Muscle of leg (tissue), 11 donors: Measurements from ENCODE around the gene RBFOX1. TPM values are rescaled to one million over a fixed set of nuclear protein-coding genes. Genes with fewer than 3 reads are reported as not detected.
A peak's percentile ranks its signal among the peaks of the same experiment; 100 is the strongest.

ENCODE experiments used
- DNase-seq: peaks from one replicate; pipeline ENCODE4 v3.0.0; 2013
- H3K27ac ChIP-seq: one replicate; pipeline ENCODE4 v1.5.1; 2013; ENCODE audit warnings: mild to moderate bottlenecking, low read length, control low read depth
- H3K27me3 ChIP-seq: one replicate; pipeline ENCODE4 v1.6.1; 2013; ENCODE audit warnings: low read length; ENCODE audit not compliant: control insufficient read depth, insufficient read depth
- H3K36me3 ChIP-seq: one replicate; pipeline ENCODE4 v1.6.1; 2013; ENCODE audit warnings: low read length; ENCODE audit not compliant: control insufficient read depth, insufficient read depth
- H3K4me1 ChIP-seq: one replicate; pipeline ENCODE4 v1.6.1; 2013; ENCODE audit warnings: low read length; ENCODE audit not compliant: control insufficient read depth, insufficient read depth
- H3K4me3 ChIP-seq: one replicate; pipeline ENCODE4 v1.5.1; 2013; ENCODE audit warnings: low read length, control low read depth
- H3K9me3 ChIP-seq: replicated peaks from 2 replicates; pipeline ENCODE4 v1.6.1; 2013; ENCODE audit warnings: low read depth, low read length; ENCODE audit not compliant: control insufficient read depth
- WGBS: methylation state at CpG from one replicate; pipeline ENCODE4 v1.1.5; 2013; ENCODE audit warnings: missing lambda C conversion rate; ENCODE audit not compliant: insufficient coverage; 5-methylcytosine and 5-hydroxymethylcytosine counted together
- polyA plus RNA-seq, 8 donors: library from polyadenylated mRNA; unstranded; fragments of 120-200 nt; gene quantifications; one replicate each; pipeline versions ENCODE4 v1.2.1 to v1.2.3, GENCODE V29; 2013; ENCODE audit warnings: inconsistent platforms in 1 of 8, low replicate concordance in 1 of 8; ENCODE audit not compliant: insufficient read length in 8 of 8, insufficient read depth in 1 of 8
- total RNA-seq: library from RNA; stranded (reverse); fragments of 120-200 nt; gene quantifications from one replicate; pipeline ENCODE4 v1.2.4, GENCODE V29; 2013

Gene RBFOX1
- total and polyA plus RNA-seq, 9 donors: 31.1 to 84.6 (median 47.6) TPM

- H3K27ac ChIP-seq: no peak overlapping the region
- no peak overlapping the region for H3K4me3 ChIP-seq
- peaks cover 13% of the 10 kb centered on the region for H3K4me1 ChIP-seq
- no peaks in the 10 kb centered on the region for H3K9me3 ChIP-seq
- H3K27me3 ChIP-seq: no peaks in the 10 kb centered on the region
- no peaks in the 10 kb centered on the region for H3K36me3 ChIP-seq
- WGBS: 60% methylated on average over 2 of the region's 6 CpGs
- no peak for DNase-seq
These were observed 49.0 kb downstream of the RBFOX1 start for GRCh38 chr16:7381671-7382070.

DNA sequence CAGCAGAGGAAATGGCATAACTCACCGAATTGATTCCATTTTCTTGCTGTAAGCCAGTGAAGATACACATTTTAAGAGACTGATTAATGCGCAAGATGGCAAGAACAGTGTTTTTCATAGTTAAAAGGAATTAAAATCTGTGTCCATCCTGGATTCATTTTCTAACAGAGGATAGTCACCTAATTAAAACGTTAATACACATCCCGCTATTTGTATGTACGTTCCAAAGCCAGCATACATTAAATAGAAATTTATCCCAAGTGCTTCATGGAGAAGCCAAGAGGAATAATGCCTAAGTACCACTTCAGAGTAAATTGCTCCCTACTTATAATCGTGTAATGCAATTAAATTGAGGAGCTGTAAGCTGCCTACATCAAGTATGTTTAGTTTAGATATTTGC, 49.9 kb downstream of the RBFOX1 start:
- Histone ChIP-seq H3K27ac (no peak overlapping the region), H3K4me3 (no peak overlapping the region), H3K9me3 (no peaks in the 10 kb centered on the region), H3K27me3 (no peaks in the 10 kb centered on the region), H3K4me1 (peaks cover 13% of the 10 kb centered on the region), H3K36me3 (no peaks in the 10 kb centered on the region)
- DNase-seq: no peak
- WGBS: no CpG with 5 or more reads among the region's 6 CpGs

DNA sequence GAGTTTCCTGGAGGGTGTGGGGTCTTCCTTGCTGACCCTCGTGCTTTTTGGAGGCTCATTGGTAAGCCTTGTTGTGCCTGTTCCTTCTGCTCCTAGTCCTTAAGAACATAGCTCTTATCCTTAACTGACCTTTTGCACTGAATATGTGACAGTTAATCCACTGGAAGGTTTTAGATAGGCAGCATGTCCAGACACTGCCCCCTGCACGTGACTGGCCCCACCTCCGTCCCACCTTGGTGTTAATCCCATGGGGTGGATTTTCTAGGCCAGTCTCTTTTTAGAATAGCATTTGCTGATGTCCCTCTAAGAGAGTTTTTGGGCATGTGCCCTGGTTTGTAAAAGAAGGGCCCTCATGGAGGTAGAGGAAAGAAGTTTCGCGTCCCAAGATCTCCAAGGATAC, 58.3 kb downstream of the RBFOX1 start:
- H3K9me3 ChIP-seq: peaks cover 3% of the 10 kb centered on the region
- 64% methylated on average over 3 of the region's 5 CpGs for WGBS
- H3K4me3 ChIP-seq: no peak overlapping the region
- peaks cover 15% of the 10 kb centered on the region for H3K4me1 ChIP-seq
- H3K27me3 ChIP-seq: no peaks in the 10 kb centered on the region
- no peak for DNase-seq
- no peak overlapping the region for H3K27ac ChIP-seq
- no peaks in the 10 kb centered on the region for H3K36me3 ChIP-seq

DNA sequence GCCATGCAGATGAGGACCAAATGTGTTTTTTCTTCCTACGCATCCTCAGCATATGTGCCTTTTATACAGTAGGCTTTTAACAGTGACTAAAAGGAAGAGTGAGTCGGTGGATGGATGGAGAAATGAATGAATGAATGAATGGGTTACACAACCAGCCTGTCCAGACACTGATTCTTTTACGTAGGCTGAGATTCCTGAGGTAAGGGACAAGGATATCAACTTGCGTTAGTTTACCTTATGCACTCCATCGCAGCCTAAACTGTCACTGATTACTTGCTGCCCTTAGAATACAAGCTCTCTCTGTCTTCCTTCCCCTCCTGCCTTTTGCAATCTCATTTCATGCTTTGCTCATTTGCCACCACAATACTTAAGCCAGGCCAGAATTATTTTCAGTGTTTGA, 59.0 kb downstream of the RBFOX1 start:
- Histone ChIP-seq H3K27ac (no peak overlapping the region), H3K27me3 (no peaks in the 10 kb centered on the region), H3K4me3 (no peak overlapping the region), H3K4me1 (peaks cover 19% of the 10 kb centered on the region), H3K9me3 (peaks cover 3% of the 10 kb centered on the region), H3K36me3 (no peaks in the 10 kb centered on the region)
- DNase-seq: no peak
- 67% methylated on average over 4 of the region's 5 CpGs for WGBS

- DNase-seq: no peak
- Histone ChIP-seq H3K27ac (no peak overlapping the region), H3K4me1 (peaks cover 19% of the 10 kb centered on the region), H3K9me3 (peaks cover 3% of the 10 kb centered on the region), H3K27me3 (no peaks in the 10 kb centered on the region), H3K36me3 (no peaks in the 10 kb centered on the region), H3K4me3 (no peak overlapping the region)
- no CpG with 5 or more reads among the region's 1 CpG for WGBS
These were observed 59.6 kb downstream of the RBFOX1 start for GRCh38 chr16:7392206-7392605.

DNA sequence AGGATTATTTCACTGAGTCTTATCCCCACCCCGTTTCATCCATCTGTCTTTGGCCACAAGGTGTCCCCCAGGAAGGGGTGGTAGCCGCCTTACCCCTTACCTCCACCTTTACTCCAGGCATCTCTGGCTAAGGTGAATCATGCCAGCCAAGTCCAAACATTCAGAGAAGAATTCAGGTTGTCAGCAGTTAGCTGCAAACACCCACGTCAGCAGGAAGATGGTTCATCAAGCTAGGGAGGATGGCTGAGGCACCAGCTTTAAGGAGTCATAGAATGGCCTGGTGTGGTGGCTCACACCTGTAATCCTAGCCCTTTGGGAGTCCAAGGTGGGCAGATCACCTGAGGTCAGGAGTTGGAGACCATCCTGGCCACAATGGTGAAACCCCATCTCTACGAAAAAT, 61.0 kb downstream of the RBFOX1 start:
- H3K4me1 ChIP-seq: peaks cover 22% of the 10 kb centered on the region
- DNase-seq: no peak
- WGBS: 80% methylated on average over 1 of the region's 4 CpGs
- no peak overlapping the region for H3K27ac ChIP-seq
- H3K4me3 ChIP-seq: no peak overlapping the region
- H3K9me3 ChIP-seq: peaks cover 3% of the 10 kb centered on the region
- H3K27me3 ChIP-seq: no peaks in the 10 kb centered on the region
- no peaks in the 10 kb centered on the region for H3K36me3 ChIP-seq

DNA sequence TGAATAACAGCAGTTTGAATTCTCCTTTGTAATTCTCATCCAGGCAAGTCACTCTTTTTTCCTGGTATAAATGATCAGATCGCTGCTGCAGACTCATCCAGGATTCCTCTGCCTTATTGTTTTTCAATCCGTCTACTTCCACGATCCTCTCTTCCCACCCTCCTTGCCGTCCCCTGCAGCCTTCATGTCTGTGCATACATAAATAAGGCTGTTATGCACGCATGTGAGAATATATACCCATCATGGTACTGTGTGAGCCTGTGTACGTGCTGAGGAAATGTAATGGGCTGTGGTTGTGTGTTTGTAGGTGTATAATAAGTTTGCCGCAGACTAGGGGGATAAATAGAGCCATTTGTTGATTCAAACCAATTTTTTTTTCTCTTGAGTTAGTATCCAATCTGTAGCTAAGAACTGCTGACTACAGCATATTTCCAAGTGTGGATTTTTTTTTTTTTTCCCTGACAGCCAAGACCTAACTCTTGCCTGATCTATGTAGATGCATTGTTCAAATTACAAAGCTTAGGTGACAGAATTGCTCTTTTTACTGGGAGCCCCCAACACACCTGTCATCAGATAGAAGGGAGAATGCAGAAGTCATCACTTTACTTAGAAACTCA, 62.2 kb downstream of the RBFOX1 start:
- Histone ChIP-seq H3K4me3 (no peak overlapping the region), H3K4me1 (peaks cover 24% of the 10 kb centered on the region), H3K36me3 (no peaks in the 10 kb centered on the region), H3K9me3 (peaks cover 2% of the 10 kb centered on the region), H3K27ac (no peak overlapping the region), H3K27me3 (no peaks in the 10 kb centered on the region)
- WGBS: 43% methylated on average over 1 of the region's 7 CpGs
- DNase-seq: no peak

DNA sequence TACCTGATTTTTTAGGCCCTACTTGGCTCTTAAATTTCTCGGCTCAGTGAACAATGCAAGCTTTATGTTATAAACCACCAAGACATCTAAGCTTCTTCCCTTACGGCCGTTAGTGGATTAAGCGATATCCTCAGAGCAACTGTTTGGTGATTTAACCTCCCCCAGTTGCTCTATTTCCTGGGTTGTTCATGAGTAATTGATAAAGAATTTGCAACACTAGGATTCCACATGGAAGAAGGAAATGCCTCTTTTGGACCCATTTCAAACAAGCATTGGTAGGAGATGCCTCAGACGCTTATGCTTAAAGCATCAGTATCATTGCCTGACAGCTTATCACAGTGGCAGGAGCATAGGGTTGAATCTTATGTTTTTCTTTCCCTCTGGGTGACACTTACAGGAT, 65.3 kb downstream of the RBFOX1 start:
- H3K36me3 ChIP-seq: no peaks in the 10 kb centered on the region
- peaks cover 18% of the 10 kb centered on the region for H3K4me1 ChIP-seq
- no peaks in the 10 kb centered on the region for H3K9me3 ChIP-seq
- WGBS: no CpG with 5 or more reads among the region's 5 CpGs
- peak; percentile 48 for DNase-seq
- H3K27me3 ChIP-seq: no peaks in the 10 kb centered on the region
- H3K4me3 ChIP-seq: no peak overlapping the region
- H3K27ac ChIP-seq: no peak overlapping the region

DNA sequence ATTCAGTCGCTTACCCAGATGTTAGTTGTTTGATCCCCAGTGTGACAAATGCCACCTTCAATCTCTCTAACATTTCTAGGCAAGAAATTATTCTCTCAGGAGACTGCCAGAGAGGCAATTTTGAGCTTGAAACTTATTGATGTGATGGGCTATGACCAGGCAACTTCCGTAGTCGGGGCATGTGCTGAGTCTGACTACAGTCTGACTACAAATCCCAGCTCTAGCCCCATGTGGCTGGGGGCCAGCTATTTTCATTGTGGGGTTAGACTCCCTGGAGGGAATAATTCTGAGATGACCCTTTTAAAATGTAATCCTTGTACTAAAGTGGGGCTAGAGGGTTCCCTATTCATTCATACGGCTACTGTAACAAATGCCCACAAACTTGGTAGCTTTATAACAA, 65.9 kb downstream of the RBFOX1 start:
- H3K27ac ChIP-seq: no peak overlapping the region
- H3K4me1 ChIP-seq: peaks cover 18% of the 10 kb centered on the region
- WGBS: no CpG with 5 or more reads among the region's 4 CpGs
- H3K27me3 ChIP-seq: no peaks in the 10 kb centered on the region
- no peak for DNase-seq
- H3K36me3 ChIP-seq: no peaks in the 10 kb centered on the region
- H3K4me3 ChIP-seq: no peak overlapping the region
- no peaks in the 10 kb centered on the region for H3K9me3 ChIP-seq

- Histone ChIP-seq H3K9me3 (no peaks in the 10 kb centered on the region), H3K36me3 (no peaks in the 10 kb centered on the region), H3K4me1 (peaks cover 18% of the 10 kb centered on the region), H3K27me3 (no peaks in the 10 kb centered on the region), H3K4me3 (no peak overlapping the region), H3K27ac (no peak overlapping the region)
- WGBS: 88% methylated on average over 1 of the region's 7 CpGs
- no peak for DNase-seq
These were observed 66.7 kb downstream of the RBFOX1 start for GRCh38 chr16:7399296-7399695.
